T-helper 2 cell treated with Interferon-gamma antibody and Interleukin-4, amounts not matched to agents 5 μg/mL and 100 μg/mL, for 36 hours (primary cell): Measurements from ENCODE around the gene RNASE11.
"Not testable (repeated sequence)": the region's sequence is repeated elsewhere in the genome, so short reads cannot be mapped to it uniquely, and the experiment has no call there.

ENCODE experiments used
- DNase-seq: peaks from one replicate; pipeline ENCODE4 v3.0.0; 2021; ENCODE audit warnings: low spot score
- H3K27ac Mint-ChIP-seq: one replicate; pipeline ENCODE4 v1.8.0; 2021; ENCODE audit warnings: mild to moderate bottlenecking, mixed read lengths
- H3K27me3 Mint-ChIP-seq: one replicate; pipeline ENCODE4 v1.8.0; 2021; ENCODE audit warnings: low read depth, mixed read lengths
- H3K36me3 Mint-ChIP-seq: one replicate; pipeline ENCODE4 v1.8.0; 2021; ENCODE audit warnings: low read depth, mixed read lengths
- H3K4me1 Mint-ChIP-seq: one replicate; pipeline ENCODE4 v1.8.0; 2021; ENCODE audit warnings: low read depth, mixed read lengths
- H3K4me3 Mint-ChIP-seq: one replicate; pipeline ENCODE4 v1.8.0; 2022; ENCODE audit warnings: mild to moderate bottlenecking, moderate library complexity, mixed read lengths
- H3K9me3 Mint-ChIP-seq: one replicate; pipeline ENCODE4 v1.8.0; 2021; ENCODE audit warnings: mixed read lengths

Gene RNASE11

GRCh38 chr14:20620798-20621478 lies 33.1 kb upstream of the RNASE11 start:
- no peak overlapping the region for H3K27ac Mint-ChIP-seq
- peaks cover 20% of the 10 kb centered on the region for H3K27me3 Mint-ChIP-seq
- no peak overlapping the region for H3K4me3 Mint-ChIP-seq
- no peaks in the 10 kb centered on the region for H3K9me3 Mint-ChIP-seq
- no peak for DNase-seq
- H3K36me3 Mint-ChIP-seq, result no peaks in the 10 kb centered on the region
- peaks cover 45% of the 10 kb centered on the region for H3K4me1 Mint-ChIP-seq

GRCh38 chr14:20619688-20620087 lies 31.9 kb upstream of the RNASE11 start:
- DNase-seq, H3K9me3 Mint-ChIP-seq, H3K27ac Mint-ChIP-seq, H3K36me3 Mint-ChIP-seq, H3K4me3 Mint-ChIP-seq: not testable (repeated sequence)
- Mint-ChIP-seq H3K4me1 (peaks cover 39% of the 10 kb centered on the region), H3K27me3 (peaks cover 11% of the 10 kb centered on the region)

- peaks cover 33% of the 10 kb centered on the region for H3K4me1 Mint-ChIP-seq
- H3K4me3 Mint-ChIP-seq, result no peak overlapping the region
- no peaks in the 10 kb centered on the region for H3K9me3 Mint-ChIP-seq
- H3K27ac Mint-ChIP-seq, result no peak overlapping the region
- peaks cover 7% of the 10 kb centered on the region for H3K27me3 Mint-ChIP-seq
- no peaks in the 10 kb centered on the region for H3K36me3 Mint-ChIP-seq
- DNase-seq, result no peak
Measured at GRCh38 chr14:20618271-20618749, 30.5 kb upstream of the RNASE11 start.

- Mint-ChIP-seq H3K36me3 (no peaks in the 10 kb centered on the region), H3K27ac (peak overlapping the region; percentile 34), H3K9me3 (no peaks in the 10 kb centered on the region), H3K4me3 (no peak overlapping the region), H3K4me1 (peaks cover 25% of the 10 kb centered on the region), H3K27me3 (peaks cover 7% of the 10 kb centered on the region)
- no peak for DNase-seq
Measured at GRCh38 chr14:20617138-20618003, 29.6 kb upstream of the RNASE11 start.

GRCh38 chr14:20615996-20616395 lies 28.2 kb upstream of the RNASE11 start:
- no peak overlapping the region for H3K27ac Mint-ChIP-seq

GRCh38 chr14:20614038-20614840 lies 26.4 kb upstream of the RNASE11 start:
- peaks cover 7% of the 10 kb centered on the region for H3K27me3 Mint-ChIP-seq
- no peak for DNase-seq
- H3K4me3 Mint-ChIP-seq, result no peak overlapping the region
- peaks cover 24% of the 10 kb centered on the region for H3K4me1 Mint-ChIP-seq
- no peak overlapping the region for H3K27ac Mint-ChIP-seq
- no peaks in the 10 kb centered on the region for H3K9me3 Mint-ChIP-seq
- H3K36me3 Mint-ChIP-seq, result no peaks in the 10 kb centered on the region

More at GRCh38 chr14:20615996-20616395, 28.2 kb upstream of the RNASE11 start:
- no peaks in the 10 kb centered on the region for H3K36me3 Mint-ChIP-seq
- no peaks in the 10 kb centered on the region for H3K9me3 Mint-ChIP-seq
- peaks cover 24% of the 10 kb centered on the region for H3K4me1 Mint-ChIP-seq
- H3K27me3 Mint-ChIP-seq, result peaks cover 7% of the 10 kb centered on the region
- no peak for DNase-seq
- H3K4me3 Mint-ChIP-seq, result no peak overlapping the region

- no peaks in the 10 kb centered on the region for H3K36me3 Mint-ChIP-seq
- peaks cover 3% of the 10 kb centered on the region for H3K27me3 Mint-ChIP-seq
- no peak overlapping the region for H3K27ac Mint-ChIP-seq
- H3K4me1 Mint-ChIP-seq, result peaks cover 20% of the 10 kb centered on the region
- no peaks in the 10 kb centered on the region for H3K9me3 Mint-ChIP-seq
- peak; percentile 88 for DNase-seq
- H3K4me3 Mint-ChIP-seq, result no peak overlapping the region
Measured at GRCh38 chr14:20613094-20614037, 25.6 kb upstream of the RNASE11 start.

GRCh38 chr14:20612403-20612802 lies 24.6 kb upstream of the RNASE11 start:
- no peak overlapping the region for H3K27ac Mint-ChIP-seq
- H3K9me3 Mint-ChIP-seq, result no peaks in the 10 kb centered on the region
- no peak overlapping the region for H3K4me3 Mint-ChIP-seq
- H3K27me3 Mint-ChIP-seq, result no peaks in the 10 kb centered on the region
- DNase-seq, result no peak
- no peaks in the 10 kb centered on the region for H3K36me3 Mint-ChIP-seq
- peaks cover 15% of the 10 kb centered on the region for H3K4me1 Mint-ChIP-seq

GRCh38 chr14:20611277-20611676 lies 23.5 kb upstream of the RNASE11 start:
- no peaks in the 10 kb centered on the region for H3K36me3 Mint-ChIP-seq
- H3K27me3 Mint-ChIP-seq, result no peaks in the 10 kb centered on the region
- H3K4me3 Mint-ChIP-seq, result no peak overlapping the region
- no peak overlapping the region for H3K27ac Mint-ChIP-seq
- H3K9me3 Mint-ChIP-seq, result no peaks in the 10 kb centered on the region
- H3K4me1 Mint-ChIP-seq, result peaks cover 13% of the 10 kb centered on the region
- no peak for DNase-seq

- no peak overlapping the region for H3K27ac Mint-ChIP-seq
- no peak overlapping the region for H3K4me3 Mint-ChIP-seq
- peak; percentile 73 for DNase-seq
- H3K36me3 Mint-ChIP-seq, result no peaks in the 10 kb centered on the region
- H3K9me3 Mint-ChIP-seq, result no peaks in the 10 kb centered on the region
- no peaks in the 10 kb centered on the region for H3K27me3 Mint-ChIP-seq
- peaks cover 11% of the 10 kb centered on the region for H3K4me1 Mint-ChIP-seq
Measured at GRCh38 chr14:20610002-20610765, 22.4 kb upstream of the RNASE11 start.

GRCh38 chr14:20609215-20610001 lies 21.6 kb upstream of the RNASE11 start:
- Mint-ChIP-seq H3K4me3 (no peak overlapping the region), H3K27ac (no peak overlapping the region), H3K4me1 (peaks cover 5% of the 10 kb centered on the region), H3K36me3 (no peaks in the 10 kb centered on the region), H3K27me3 (no peaks in the 10 kb centered on the region), H3K9me3 (no peaks in the 10 kb centered on the region)
- DNase-seq, result peak; percentile 68
